Stimulated activated naive CD8-positive, alpha-beta T cell treated with anti-CD3 and anti-CD28 coated beads, Interleukin-15, Interleukin-2, amounts not matched to agents 100 ng/mL and 50 ng/mL, for 24 hours (primary cell): Measurements from ENCODE around the gene ANAPC2.

Experiments
- H3K27ac Mint-ChIP-seq: one replicate; pipeline ENCODE4 v1.8.0; 2021; ENCODE audit warnings: mild to moderate bottlenecking, mixed read lengths
- H3K27me3 Mint-ChIP-seq: one replicate; pipeline ENCODE4 v1.8.0; 2021; ENCODE audit warnings: mixed read lengths
- H3K36me3 Mint-ChIP-seq: one replicate; pipeline ENCODE4 v1.8.0; 2021; ENCODE audit warnings: low read depth, mixed read lengths
- H3K4me1 Mint-ChIP-seq: one replicate; pipeline ENCODE4 v1.8.0; 2021; ENCODE audit warnings: low read depth, mixed read lengths
- H3K4me3 Mint-ChIP-seq: one replicate; pipeline ENCODE4 v1.8.0; 2021; ENCODE audit warnings: mild to moderate bottlenecking, mixed read lengths
- H3K9me3 Mint-ChIP-seq: one replicate; pipeline ENCODE4 v1.8.0; 2021; ENCODE audit warnings: mixed read lengths

Gene ANAPC2

DNA sequence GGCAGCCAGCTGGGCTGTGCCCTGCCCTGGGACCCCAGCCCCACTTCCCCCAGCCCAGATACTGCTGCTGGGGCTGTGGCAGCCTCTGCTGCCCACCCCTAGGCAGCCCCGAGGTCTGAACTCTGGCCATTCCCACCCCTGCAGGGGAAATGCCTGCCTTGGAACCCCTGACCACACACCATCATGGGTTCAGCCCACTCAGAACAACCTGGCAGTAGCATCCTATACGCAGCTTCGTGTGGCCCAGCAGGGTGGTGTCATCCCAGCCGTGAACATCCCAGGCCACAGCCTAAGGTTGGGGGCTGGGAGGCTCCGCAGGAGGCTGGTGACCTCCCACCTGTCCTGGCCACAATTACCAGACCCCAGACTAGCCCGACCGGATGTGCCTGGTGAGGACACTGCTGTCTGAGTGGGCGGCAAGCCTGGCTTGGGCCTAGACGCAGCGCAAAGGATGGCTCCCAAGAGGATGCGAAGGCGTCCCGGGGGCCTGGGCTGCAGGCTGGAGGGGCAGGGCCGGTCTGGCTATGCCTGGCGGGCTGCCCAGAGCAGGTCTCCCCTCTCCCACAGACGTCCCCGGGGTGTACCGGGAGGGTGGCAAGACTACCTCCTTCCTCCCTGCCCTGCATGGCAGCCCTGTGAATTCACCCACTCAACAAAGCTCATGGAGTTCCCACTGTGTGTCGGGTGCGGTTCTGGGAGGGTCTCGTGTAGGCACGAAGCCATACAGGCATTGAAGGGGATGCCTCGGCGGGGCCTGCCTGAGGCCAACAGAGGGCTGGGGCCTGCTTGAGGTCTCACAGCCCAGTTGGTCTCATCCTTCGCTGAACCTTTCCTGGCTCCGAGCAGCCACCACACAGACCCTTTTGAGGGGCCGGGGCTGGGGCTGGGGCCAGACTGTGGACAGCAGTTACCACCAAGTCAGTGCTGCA is 40.9 kb upstream of the ANAPC2 start:
- no peaks in the 10 kb centered on the region for H3K36me3 Mint-ChIP-seq
- no peak overlapping the region for H3K27ac Mint-ChIP-seq
- peaks cover 4% of the 10 kb centered on the region for H3K27me3 Mint-ChIP-seq
- H3K4me1 Mint-ChIP-seq, result peaks cover 4% of the 10 kb centered on the region
- no peaks in the 10 kb centered on the region for H3K9me3 Mint-ChIP-seq
- H3K4me3 Mint-ChIP-seq, result no peak overlapping the region

DNA sequence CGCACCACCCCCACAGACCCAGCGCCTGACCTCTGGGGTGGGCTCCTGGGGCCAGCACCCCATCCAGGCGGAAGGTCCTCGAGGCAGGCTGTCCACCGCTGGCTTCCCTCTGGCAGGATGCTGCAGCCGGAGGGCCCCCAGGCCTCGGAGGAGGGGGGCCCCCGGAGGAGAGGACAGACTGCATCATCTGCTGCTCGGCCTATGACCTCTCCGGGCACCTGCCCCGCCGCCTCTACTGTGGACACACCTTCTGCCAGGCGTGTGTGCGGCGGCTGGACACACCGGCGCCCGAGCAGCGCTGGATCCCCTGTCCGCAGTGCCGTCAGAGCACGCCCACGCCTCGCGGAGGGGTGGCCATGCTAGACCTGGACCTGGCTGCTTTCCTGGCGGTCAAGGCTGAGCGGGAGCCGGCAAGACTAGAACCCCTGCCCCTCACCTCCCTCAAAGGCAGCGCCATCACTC is 40.2 kb upstream of the ANAPC2 start:
- Mint-ChIP-seq H3K27me3 (peaks cover 4% of the 10 kb centered on the region), H3K9me3 (no peaks in the 10 kb centered on the region), H3K4me3 (no peak overlapping the region), H3K36me3 (no peaks in the 10 kb centered on the region), H3K4me1 (peaks cover 10% of the 10 kb centered on the region), H3K27ac (no peak overlapping the region)

- H3K36me3 Mint-ChIP-seq, result no peaks in the 10 kb centered on the region
- H3K9me3 Mint-ChIP-seq, result no peaks in the 10 kb centered on the region
- H3K27ac Mint-ChIP-seq, result peak overlapping the region; percentile 70
- H3K27me3 Mint-ChIP-seq, result peaks cover 4% of the 10 kb centered on the region
- H3K4me1 Mint-ChIP-seq, result peaks cover 10% of the 10 kb centered on the region
- no peak overlapping the region for H3K4me3 Mint-ChIP-seq
These were observed 39.6 kb upstream of the ANAPC2 start for GRCh38 chr9:137227853-137228505.

- Mint-ChIP-seq H3K36me3 (no peaks in the 10 kb centered on the region), H3K27ac (peak within 1 kb of the TSS; percentile 70), H3K27me3 (peaks cover 4% of the 10 kb centered on the region), H3K4me1 (peaks cover 10% of the 10 kb centered on the region), H3K9me3 (no peaks in the 10 kb centered on the region), H3K4me3 (no peak within 1 kb of the TSS)
These were observed 38.9 kb upstream of the ANAPC2 start, which contains the start of gene RNF224 for GRCh38 chr9:137227054-137227852. RNF224 (plus strand) TSS chr9:137227502; CDS start chr9:137228336, 834 bp downstream.

- no peaks in the 10 kb centered on the region for H3K9me3 Mint-ChIP-seq
- H3K27me3 Mint-ChIP-seq, result peaks cover 4% of the 10 kb centered on the region
- H3K36me3 Mint-ChIP-seq, result no peaks in the 10 kb centered on the region
- H3K27ac Mint-ChIP-seq, result no peak overlapping the region
- H3K4me1 Mint-ChIP-seq, result peaks cover 10% of the 10 kb centered on the region
- no peak overlapping the region for H3K4me3 Mint-ChIP-seq
These were observed 38.1 kb upstream of the ANAPC2 start for GRCh38 chr9:137226338-137227053.

- H3K36me3 Mint-ChIP-seq, result no peaks in the 10 kb centered on the region
- H3K4me1 Mint-ChIP-seq, result peaks cover 10% of the 10 kb centered on the region
- no peaks in the 10 kb centered on the region for H3K9me3 Mint-ChIP-seq
- H3K27me3 Mint-ChIP-seq, result peaks cover 4% of the 10 kb centered on the region
- no peak overlapping the region for H3K4me3 Mint-ChIP-seq
- no peak overlapping the region for H3K27ac Mint-ChIP-seq
These were observed 37.5 kb upstream of the ANAPC2 start for GRCh38 chr9:137225699-137226331.

- H3K36me3 Mint-ChIP-seq, result no peaks in the 10 kb centered on the region
- peaks cover 4% of the 10 kb centered on the region for H3K27me3 Mint-ChIP-seq
- peaks cover 10% of the 10 kb centered on the region for H3K4me1 Mint-ChIP-seq
- H3K27ac Mint-ChIP-seq, result no peak within 1 kb of the TSS
- H3K4me3 Mint-ChIP-seq, result peak within 1 kb of the TSS; percentile 76
- no peaks in the 10 kb centered on the region for H3K9me3 Mint-ChIP-seq
These were observed 36.7 kb upstream of the ANAPC2 start, which contains the start of gene CYSRT1 for GRCh38 chr9:137224830-137225694. CYSRT1 (plus strand) TSS chr9:137225174; CDS start chr9:137225622, 448 bp downstream.

DNA sequence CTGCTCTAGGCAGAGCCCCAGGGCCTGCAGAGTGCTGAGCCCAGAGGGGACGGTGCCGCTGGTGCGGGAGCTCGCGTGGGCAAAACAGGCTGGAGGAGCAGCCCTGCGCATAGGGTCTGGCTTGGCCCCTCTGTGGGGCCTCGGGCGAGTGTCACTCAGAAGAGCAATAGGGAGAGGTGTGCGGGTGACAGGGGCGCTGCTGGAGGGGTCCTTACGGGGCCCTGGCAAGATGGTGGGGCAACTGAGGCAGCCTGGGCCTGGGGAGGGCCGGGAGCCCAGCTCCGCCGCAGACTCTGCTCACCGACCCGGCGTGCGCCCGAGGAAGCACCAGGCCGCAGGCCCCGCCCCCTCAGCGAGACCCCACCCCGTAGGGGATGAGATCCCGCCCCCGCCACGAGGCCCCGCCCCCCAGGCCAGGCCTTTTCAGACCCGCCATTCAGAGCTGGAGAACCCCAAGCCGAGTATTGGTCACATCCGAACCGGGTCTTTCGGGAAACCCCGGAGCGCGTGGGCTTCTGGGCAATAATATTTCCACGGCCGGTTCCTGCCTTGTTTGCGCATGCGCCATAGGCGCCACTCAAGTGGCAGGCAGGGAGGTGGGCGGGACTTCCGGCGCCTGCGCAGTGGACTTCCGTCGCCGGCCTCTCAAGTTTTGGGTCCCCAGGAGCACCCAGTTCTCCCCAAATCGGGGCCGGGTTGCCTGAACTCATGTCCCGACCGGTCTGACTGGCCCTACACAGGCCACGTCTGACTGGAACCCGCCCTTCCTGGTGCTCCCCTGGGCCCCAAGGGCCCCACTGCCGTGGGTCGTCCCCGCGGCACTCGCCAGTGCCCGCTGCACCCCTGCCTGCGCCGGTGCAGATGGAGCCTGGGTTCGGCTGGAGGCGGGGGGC is 35.0 kb upstream of the ANAPC2 start:
- peak overlapping the region; percentile 83 for H3K4me3 Mint-ChIP-seq
- peaks cover 10% of the 10 kb centered on the region for H3K4me1 Mint-ChIP-seq
- no peaks in the 10 kb centered on the region for H3K9me3 Mint-ChIP-seq
- H3K36me3 Mint-ChIP-seq, result no peaks in the 10 kb centered on the region
- H3K27ac Mint-ChIP-seq, result no peak overlapping the region
- peaks cover 4% of the 10 kb centered on the region for H3K27me3 Mint-ChIP-seq

DNA sequence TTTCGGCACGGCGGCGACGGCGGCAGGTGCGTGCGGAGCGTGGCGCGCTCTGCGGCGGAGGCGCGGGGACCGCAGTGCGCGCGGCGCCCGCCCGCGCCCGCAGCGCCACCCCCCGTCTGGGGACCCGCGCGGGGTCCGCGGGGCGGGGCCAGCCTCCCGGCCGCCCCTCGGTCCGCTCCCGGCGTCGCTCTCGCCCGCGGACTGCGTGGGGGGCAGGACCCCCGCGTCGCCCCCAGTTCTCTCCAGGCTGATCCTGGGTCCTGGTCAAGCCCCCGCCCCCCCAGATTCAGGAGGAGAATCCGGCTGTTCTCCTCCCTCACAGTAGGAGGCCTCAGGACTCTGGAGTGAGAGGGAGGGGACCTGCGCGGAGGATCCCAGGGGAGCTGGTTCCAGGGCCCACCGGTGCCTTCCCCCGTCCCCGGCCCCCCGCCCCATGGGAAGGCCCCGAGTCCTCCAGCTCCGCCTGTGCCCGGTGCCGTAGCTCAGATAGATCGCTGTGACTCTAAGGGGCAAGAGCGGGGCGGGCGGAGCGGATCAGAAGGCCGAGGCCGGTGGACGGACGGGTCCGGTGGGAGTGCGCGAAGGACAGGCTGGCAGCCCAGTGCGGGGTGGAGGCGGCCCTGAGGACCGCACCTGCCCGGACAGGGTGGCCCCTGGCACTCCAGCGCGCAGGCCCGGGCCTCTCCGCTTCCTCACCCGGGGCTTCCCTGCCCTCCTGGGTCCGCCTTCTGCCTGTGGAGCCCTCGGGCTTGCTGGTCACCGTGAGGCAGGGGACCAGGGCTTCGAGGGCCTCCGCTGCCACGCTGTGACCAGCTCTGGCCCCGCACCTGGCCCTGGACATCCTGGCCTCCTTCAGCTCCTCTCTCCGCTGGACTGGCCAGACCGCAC is 34.1 kb upstream of the ANAPC2 start, which contains the start of gene RNF208:
Gene RNF208 (minus strand): TSS at position 51 of the 888 bp plus-strand sequence. CDS start 1,028 bp downstream, outside the sequence.
- Mint-ChIP-seq H3K27ac (no peak within 1 kb of the TSS), H3K27me3 (peaks cover under 1% of the 10 kb centered on the region), H3K36me3 (no peaks in the 10 kb centered on the region), H3K4me3 (peak within 1 kb of the TSS; percentile 83), H3K4me1 (peaks cover 6% of the 10 kb centered on the region), H3K9me3 (no peaks in the 10 kb centered on the region)

DNA sequence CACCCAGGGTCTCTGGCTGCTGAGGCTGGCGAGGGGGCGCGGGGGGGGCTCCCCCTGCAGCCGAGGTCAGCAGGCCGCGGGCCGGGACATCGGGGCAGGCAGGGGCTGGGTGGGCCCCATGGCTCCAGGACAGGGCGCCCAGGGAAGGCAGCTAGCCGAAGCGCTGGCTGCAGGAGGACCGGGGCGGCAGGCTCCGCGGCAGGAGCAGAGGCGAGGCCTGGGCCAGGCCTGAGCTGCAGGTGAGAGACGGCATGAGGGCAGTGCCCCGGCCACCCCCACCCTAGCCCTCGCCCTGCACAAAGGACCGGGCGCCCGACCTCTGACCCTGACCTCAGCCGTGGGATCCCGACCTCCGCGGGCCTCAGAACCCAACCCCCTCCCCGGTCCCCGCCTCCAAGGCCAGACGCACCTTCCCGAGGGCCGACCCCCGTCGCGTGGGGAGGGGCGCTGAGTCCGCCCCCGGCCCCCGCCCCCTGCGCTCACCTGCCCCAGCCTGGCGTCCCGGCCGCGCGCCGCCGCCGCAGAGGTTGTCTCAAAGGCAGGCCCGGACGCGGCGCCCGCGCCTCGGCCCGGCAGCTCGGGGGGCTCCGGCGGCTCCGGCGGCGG is 33.2 kb upstream of the ANAPC2 start:
- Mint-ChIP-seq H3K4me3 (no peak overlapping the region), H3K27me3 (no peaks in the 10 kb centered on the region), H3K27ac (no peak overlapping the region), H3K9me3 (no peaks in the 10 kb centered on the region), H3K4me1 (peaks cover 6% of the 10 kb centered on the region), H3K36me3 (no peaks in the 10 kb centered on the region)

- Mint-ChIP-seq H3K9me3 (no peaks in the 10 kb centered on the region), H3K36me3 (no peaks in the 10 kb centered on the region), H3K4me3 (no peak overlapping the region), H3K27me3 (no peaks in the 10 kb centered on the region), H3K4me1 (peaks cover 6% of the 10 kb centered on the region), H3K27ac (no peak overlapping the region)
These were observed 32.7 kb upstream of the ANAPC2 start for GRCh38 chr9:137221095-137221505.
